Bronchial epithelial cell (primary cell): ENCODE results near the gene ADRA1B. TPM values are rescaled to one million over a fixed set of nuclear protein-coding genes. Genes with fewer than 3 reads are reported as not detected.

ENCODE experiments used
- DNase-seq: peaks from one replicate; pipeline ENCODE4 v3.0.0-alpha.2; 2010; ENCODE audit warnings: low read depth
- FAIRE-seq: peaks from 2 replicates; lab custom pipeline; 2011; peaks lifted over from hg19 to GRCh38; lab: Jason Lieb, UNC
- H3K27me3 ChIP-seq: 2 replicates; pipeline ENCODE4 v1.5.1; 2011; ENCODE audit warnings: low read length; ENCODE audit not compliant: control insufficient read depth, insufficient read depth
- H3K36me3 ChIP-seq: 2 replicates; pipeline ENCODE4 v1.5.1; 2011; ENCODE audit warnings: low read length; ENCODE audit not compliant: control insufficient read depth, insufficient read depth
- H3K4me3 ChIP-seq: 2 replicates; pipeline ENCODE4 v1.5.1; 2011; ENCODE audit warnings: mild to moderate bottlenecking, low read depth, low read length, control low read depth
- total RNA-seq: library from RNA; depleted of rRNA; stranded (reverse); fragments of >200 nt; gene quantifications from 2 replicates; pipeline ENCODE4 v1.2.1, GENCODE V29; 2014
- TF ChIP-seq, protein P1 (sequence below): IDR thresholded peaks from 2 replicates; pipeline ENCODE4 v1.5.1; 2011; ENCODE audit warnings: mild to moderate bottlenecking, moderate library complexity, low read length, control low read depth, inconsistent platforms; ENCODE audit not compliant: insufficient read depth, severe bottlenecking

Gene ADRA1B
- total RNA-seq, 1 donor from 2014 or later = under 0.01 TPM

DNA sequence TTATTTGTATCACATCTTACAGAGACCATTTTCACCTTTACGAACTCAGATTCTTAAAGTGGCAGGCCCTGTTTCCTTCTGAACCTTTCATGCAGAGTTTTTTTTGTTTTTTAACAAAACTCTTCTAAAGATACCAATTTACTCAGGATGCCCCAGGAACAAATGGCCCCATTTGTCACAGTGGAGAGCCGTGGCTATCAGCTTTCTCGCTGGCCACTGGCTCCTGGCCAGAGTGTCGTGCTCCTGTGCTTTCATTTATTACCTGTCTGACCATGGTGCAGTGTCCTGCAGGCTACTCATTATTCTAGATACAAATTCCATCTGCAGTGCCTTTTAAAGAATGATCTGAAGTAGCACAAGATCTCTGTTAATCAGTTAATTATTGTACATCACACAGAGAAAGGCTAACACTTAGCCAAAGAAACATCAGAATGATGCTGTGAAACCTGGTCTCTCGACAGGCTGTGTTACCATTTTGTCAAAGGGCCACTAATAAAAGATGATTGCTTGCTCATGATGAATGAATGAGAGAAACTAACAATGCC, 27.8 kb downstream of the ADRA1B start:
- no peaks in the 10 kb centered on the region for H3K36me3 ChIP-seq
- H3K27me3 ChIP-seq = no peaks in the 10 kb centered on the region
- FAIRE-seq = no peak
- no peak overlapping the region for H3K4me3 ChIP-seq
- no peak for DNase-seq
- TF ChIP-seq, protein P1, sequence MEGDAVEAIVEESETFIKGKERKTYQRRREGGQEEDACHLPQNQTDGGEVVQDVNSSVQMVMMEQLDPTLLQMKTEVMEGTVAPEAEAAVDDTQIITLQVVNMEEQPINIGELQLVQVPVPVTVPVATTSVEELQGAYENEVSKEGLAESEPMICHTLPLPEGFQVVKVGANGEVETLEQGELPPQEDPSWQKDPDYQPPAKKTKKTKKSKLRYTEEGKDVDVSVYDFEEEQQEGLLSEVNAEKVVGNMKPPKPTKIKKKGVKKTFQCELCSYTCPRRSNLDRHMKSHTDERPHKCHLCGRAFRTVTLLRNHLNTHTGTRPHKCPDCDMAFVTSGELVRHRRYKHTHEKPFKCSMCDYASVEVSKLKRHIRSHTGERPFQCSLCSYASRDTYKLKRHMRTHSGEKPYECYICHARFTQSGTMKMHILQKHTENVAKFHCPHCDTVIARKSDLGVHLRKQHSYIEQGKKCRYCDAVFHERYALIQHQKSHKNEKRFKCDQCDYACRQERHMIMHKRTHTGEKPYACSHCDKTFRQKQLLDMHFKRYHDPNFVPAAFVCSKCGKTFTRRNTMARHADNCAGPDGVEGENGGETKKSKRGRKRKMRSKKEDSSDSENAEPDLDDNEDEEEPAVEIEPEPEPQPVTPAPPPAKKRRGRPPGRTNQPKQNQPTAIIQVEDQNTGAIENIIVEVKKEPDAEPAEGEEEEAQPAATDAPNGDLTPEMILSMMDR = no peak

DNA sequence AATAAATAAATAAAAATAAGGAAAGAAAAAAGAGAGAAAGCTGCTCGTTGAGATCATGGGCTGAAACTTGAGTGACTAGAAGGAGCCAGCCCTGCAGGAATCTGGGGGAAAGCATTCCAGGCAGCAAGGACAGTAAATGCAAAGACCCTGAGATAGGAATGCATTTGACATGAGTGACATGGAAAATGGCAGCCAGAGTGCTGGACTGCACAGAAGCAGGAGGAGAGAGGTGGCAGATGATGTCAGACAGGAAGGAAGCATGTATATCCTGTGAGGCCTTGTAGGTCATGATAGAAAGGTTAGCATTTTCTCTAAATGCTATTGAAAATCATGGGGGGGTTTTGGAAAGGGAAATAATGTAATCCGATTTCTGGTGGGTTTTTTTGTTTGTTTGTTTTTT, 29.1 kb downstream of the ADRA1B start:
- no peaks in the 10 kb centered on the region for H3K36me3 ChIP-seq
- FAIRE-seq (no peak), DNase-seq (no peak)
- no peak overlapping the region for H3K4me3 ChIP-seq
- no peaks in the 10 kb centered on the region for H3K27me3 ChIP-seq
- TF ChIP-seq, protein P1 = no peak

DNA sequence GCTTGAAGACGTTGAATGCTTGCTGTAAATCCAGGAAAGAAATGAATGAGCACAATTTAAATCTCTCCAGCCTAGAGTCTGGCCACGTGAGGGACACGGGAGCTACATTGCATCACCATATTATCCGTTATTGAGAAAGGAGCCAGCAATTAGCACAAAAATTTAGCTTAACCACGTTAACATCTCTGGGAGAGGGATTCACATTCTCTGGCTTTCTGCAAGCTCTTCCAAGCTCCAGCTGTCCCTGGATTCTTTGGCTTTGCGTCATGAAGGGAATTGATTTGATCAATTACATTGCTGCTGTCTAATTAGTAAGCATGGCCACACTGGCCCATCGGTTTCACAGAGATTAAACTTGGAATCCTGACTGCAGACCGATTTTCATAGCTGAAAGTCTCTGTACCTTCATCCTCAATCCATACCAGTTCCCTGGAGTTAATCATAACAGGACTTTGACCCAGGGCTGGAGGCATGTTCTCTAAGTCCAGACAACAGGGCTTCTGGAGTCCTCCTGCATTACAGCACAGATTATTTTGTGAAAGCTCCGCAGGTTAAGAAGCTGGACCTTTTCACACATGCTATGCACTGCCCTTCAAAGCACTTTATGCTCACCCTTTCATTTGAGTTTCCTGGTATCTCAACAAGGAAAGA, 31.6 kb downstream of the ADRA1B start:
- DNase-seq (no peak), FAIRE-seq (no peak)
- TF ChIP-seq, protein P1 = no peak
- H3K4me3 ChIP-seq = no peak overlapping the region
- H3K36me3 ChIP-seq = no peaks in the 10 kb centered on the region
- no peaks in the 10 kb centered on the region for H3K27me3 ChIP-seq

DNA sequence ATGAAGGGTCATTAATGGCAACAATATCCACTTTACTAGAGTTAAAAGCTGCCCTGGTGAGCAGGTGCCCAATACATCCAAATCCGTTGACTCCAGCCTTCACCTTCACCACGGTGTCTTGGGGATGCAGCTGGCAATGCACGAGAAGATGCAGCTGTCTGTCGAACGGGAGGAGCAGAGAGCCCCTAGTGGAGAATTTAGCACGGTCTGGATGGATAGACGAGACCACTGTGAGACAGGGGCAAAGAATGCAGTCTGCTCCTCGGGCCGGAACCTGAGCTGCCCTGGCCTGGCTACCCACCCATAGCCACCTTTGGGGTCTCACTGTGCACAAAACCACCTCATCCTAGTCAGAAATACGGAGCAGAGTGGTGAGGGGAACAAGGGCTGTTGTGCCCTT, 35.1 kb downstream of the ADRA1B start:
- Histone ChIP-seq H3K4me3 (no peak overlapping the region), H3K27me3 (no peaks in the 10 kb centered on the region), H3K36me3 (no peaks in the 10 kb centered on the region)
- DNase-seq (no peak), FAIRE-seq (peak; percentile 58)
- TF ChIP-seq, protein P1 = no peak

DNA sequence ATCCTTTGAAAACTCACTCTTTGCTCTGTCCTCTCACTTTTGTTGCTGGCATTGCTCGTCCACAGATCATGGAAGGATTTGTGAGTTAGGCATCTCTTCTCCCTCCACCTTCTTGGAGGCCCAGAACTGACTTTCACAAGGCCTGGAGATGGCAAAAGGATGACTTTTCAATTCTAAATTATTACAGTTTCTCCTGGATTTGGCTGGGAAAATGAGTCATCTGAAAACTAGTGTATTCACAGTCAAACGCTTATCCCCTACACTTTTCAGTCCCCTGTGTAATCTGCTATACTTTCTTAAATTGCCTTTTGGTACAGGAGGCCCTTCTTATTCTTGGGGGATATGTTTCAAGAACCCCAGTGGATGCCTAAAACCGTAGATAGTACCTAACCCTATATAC, 35.6 kb downstream of the ADRA1B start:
- Histone ChIP-seq H3K27me3 (no peaks in the 10 kb centered on the region), H3K36me3 (no peaks in the 10 kb centered on the region), H3K4me3 (no peak overlapping the region)
- no peak for FAIRE-seq
- TF ChIP-seq, protein P1 = no peak
- no peak for DNase-seq
